HG03342 (cell line): Measurements from ENCODE around the gene APOM.
A peak's percentile ranks its signal among the peaks of the same experiment; 100 is the strongest.

Source experiments
- ATAC-seq: cut with Tn5 transposase; IDR thresholded peaks from one replicate; pipeline ENCODE4 v1.9.1; 2021; ENCODE audit warnings: mild to moderate bottlenecking, moderate library complexity; ENCODE audit not compliant: unreplicated experiment

APOM gene

DNA sequence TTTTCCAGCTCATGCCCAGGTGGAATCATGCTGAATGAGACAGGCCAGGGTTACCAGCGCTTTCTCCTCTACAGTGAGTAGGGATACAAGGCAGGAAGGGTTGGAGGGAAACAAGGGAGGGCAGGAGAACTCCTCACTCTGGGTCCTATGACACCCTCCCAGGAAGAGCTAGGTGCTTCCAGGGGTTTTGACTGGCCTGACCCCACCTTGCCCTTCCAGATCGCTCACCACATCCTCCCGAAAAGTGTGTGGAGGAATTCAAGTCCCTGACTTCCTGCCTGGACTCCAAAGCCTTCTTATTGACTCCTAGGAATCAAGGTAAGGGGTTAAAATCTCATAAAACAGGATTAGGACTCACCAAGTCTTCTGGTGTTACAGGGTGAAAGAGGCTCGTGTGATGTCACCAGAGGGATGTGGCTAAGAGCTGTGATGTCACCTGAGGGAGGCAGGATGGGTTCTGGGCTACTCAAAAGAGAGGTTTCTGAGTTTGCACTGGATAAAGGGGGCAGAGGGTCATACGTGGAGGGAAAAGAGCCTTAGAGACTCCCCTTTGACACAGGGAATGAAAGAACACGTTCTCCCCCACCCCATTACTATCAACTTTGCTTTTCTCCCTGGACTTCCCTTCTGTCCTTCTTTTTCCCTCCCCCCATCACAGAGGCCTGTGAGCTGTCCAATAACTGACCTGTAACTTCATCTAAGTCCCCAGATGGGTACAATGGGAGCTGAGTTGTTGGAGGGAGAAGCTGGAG lies 1.9 kb downstream of the APOM start:
- ATAC-seq, result no peak

DNA sequence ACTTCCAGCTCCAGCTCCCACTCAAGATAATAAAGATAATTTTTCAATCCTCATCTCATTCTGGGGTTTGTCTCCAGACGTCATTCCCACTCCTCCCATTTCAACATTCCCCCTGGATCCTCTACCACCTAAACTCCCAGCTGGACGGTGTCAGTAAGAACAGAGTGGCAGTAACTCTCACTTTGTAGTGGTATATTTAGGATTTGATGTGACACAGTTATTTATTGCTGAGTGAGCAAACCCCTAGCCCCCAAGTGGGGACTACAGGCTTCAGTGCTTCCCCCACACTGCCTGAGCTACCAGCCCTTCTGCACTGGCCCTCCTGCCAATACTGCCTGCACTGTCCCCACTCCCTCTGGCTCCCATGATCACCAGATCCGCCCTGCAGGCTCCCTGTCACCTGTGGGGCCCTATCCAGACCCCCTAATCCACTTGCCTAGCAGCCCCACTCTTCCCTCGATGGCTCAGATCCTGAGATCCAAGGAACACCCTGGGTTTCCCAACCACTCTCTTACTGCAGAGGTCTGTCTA lies 2.5 kb downstream of the APOM start:
- no peak for ATAC-seq

DNA sequence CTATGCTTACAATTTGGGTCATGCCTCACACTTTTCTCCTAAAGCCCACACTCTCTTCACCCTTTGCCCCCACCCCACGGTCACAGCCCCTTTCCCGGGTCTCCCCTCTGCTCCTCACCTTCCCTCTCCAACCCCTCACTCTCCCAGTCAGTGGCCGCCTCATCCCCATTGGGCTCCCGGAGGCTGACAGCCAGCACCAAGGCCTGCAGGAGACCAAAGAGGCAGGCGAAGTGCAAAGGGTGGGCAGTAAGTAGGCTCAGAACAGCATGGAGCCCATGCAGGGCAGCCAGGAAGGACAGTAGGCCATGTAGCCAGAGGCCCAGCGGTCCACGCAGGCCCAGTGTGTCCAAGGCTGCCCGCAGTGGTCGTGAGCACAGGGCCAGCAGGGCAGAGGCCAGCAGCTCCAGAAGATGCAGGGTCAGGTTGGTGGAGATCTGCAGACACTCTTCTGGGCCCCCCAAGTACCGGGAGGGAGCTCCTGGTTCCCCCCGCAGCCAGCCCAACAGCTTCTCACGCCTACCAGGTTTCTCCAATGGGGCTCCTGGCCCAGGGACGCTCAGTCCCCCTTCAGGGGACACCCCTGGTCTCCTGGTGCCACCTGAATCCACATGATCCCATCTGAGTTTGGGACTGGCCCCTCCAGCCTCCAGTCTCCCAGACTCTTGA lies 3.4 kb downstream of the APOM start:
- ATAC-seq, result no peak

- peak; percentile 12 for ATAC-seq
Measured at GRCh38 chr6:31659649-31660380, 4.1 kb downstream of the APOM start.

GRCh38 chr6:31660381-31661261 lies 4.9 kb downstream of the APOM start, which contains the start of gene C6orf47:
TSS of gene C6orf47 (minus strand) at chr6:31660778. CDS start at chr6:31659947, 831 bp downstream.
- ATAC-seq, result peak; percentile 44

- ATAC-seq, result no peak
Measured at GRCh38 chr6:31661262-31662123, 5.8 kb downstream of the APOM start.

DNA sequence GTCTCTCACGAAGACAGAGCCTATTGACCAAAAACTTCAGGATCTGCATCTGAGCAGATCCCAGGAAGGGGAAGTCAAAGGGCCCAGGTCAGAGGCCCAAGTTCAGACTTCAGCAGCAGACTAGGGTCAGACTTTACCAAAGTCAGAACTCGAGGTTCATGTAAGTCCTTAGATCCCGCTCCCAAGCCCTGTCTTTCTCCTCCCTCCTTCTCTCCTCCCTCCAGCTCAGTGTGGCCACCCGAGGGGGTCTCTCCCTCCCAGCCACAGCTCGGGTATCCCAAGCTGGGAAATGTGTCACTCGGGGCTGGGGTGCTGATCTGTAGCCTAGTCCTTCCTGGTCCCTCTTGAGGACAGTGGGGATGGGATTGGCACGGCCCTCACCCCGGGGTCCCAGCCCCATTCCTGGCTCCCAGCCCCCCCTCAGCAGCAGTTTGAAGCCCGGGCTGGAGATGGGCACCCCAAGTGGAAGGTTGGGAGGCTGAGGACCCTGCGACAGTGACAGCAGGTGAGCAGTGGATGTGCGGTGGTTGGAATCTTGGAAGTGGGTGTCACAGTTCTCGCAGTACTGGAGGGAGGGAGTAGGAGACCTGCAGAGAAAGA lies 6.5 kb downstream of the APOM start:
- ATAC-seq, result no peak

- no peak for ATAC-seq
Measured at GRCh38 chr6:31663126-31663960, 7.6 kb downstream of the APOM start.

DNA sequence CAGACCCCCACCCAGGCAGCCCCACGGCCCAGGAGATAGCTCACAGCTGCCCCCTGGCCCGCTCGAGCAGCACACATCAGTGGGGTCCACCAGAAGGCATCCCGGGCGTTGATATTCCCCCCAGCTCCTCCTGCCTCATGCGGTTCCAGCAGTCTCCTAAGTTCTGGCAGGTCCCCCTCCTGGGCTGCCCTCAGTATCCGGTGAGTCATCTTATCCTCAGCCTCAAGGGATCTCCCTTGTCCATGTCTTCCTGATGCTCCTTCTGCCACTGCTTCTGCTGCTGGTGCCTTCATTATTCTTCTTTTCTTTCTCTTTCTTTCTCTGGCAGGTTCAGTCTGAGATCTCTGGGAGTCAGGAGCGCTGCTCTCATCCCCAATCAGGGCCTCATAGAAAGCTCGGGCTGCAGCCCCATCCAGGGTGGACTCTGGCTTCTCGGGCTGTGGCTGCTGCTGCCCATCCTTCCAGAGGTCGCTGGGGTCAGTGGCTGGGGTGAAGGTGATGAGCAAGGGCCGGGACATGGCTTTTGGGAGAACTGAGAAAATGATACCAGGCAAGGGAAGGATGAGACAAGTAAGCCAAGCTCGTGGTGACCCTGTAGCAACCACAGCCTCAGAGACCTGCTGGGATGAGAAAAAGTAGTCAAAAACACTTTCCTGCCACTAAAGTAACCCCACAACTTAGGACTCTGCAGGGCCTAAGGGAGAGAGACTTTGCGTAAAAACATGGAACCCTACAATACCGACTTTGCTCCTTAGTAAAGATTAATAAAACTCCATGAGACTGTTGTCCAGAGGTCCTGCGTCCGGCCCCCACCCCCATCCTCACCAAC lies 8.5 kb downstream of the APOM start:
- no peak for ATAC-seq

- no peak for ATAC-seq
Measured at GRCh38 chr6:31664790-31665500, 9.3 kb downstream of the APOM start, which contains the start of gene GPANK1. TSS of gene GPANK1 (minus strand) at chr6:31664997. CDS start at chr6:31664478, 519 bp downstream.

GRCh38 chr6:31665501-31666336 lies 10.0 kb downstream of the APOM start, which contains the start of gene CSNK2B:
TSS of gene CSNK2B (plus strand) at chr6:31666080. CDS start at chr6:31666832, 752 bp downstream.
- peak; percentile 69 for ATAC-seq

DNA sequence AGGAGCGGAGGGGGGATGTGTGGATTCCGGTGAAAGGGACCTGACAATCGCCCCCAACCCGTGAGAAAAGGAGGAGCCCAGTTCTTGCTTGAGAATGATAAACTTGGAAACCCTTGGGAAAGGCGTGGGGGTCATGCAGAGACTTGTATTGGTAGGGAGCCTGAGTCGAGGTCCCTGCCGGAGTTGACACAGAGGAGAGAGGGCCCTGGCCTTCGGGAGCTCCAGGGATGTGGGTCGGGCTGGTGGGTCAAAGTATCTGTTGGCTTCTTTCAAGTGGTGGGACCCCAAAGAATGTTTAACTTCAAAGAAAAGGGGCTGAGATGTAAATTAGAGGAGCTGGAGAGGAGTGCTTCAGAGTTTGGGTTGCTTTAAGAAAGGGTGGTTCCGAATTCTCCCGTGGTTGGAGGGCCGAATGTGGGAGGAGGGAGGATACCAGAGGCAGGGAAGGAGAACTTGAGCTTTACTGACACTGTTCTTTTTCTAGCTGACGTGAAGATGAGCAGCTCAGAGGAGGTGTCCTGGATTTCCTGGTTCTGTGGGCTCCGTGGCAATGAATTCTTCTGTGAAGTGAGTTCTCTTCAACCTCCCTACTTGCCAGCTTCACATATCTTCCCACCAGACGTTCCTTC lies 10.8 kb downstream of the APOM start:
- no peak for ATAC-seq

GRCh38 chr6:31669676-31670075 lies 14.0 kb downstream of the APOM start, which contains the start of gene LY6G5B:
TSS of gene LY6G5B (plus strand) at chr6:31669976. CDS start at chr6:31670951, 975 bp downstream.
- ATAC-seq, result no peak

DNA sequence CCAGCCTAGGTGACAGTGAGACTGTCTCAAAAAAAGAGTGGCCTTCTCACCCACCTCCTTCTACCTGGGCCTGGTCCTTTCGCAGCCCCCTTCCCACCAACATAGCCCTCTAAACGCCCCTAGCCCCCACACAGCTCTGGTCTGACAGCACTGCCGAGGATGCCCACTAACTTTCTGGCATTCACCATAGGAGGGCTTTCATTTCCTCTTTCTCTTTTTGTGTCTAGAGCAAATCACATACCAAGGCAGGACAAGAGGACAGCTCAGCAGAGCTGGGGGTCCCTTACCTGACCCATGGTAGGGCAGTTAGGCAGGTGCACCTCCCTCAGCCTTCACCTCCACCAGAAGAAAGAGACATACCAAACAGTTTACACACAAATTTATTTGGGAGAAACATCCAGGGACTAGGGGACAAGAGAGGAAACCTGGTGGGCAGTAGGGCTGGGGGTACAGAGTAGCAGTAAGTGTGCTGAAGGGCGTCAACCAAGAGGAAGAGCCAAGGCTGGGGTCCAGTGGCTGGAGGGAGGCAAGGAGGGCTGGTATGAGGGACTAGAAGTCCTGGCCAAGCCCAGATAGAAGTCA lies 20.7 kb downstream of the APOM start:
- ATAC-seq, result no peak

GRCh38 chr6:31676904-31677303 lies 21.2 kb downstream of the APOM start:
- ATAC-seq, result no peak
